ENCODE measurements around the gene OTOR.

DNA sequence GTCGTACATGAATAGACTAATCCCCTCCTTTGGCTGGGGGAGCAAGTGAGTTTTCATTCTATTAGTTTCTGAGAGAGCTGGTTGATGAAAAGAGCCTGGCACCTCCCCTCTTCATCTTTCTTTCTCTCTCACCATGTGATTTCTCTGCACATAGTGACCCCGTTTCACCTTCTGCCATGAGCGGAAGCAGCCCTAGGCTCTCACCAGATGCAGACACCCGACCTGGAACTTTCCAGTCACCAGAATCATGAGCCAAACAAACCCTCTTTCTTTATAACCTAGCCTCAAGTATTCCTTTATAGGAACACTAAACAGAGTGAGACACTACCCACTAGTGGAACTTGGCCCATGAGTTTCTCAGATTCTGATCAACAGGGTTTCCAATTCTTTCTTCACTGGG, 16.4 kb downstream of the OTOR start:
- no peak for TF ChIP-seq EZH2 (IDR thresholded peaks at IDR 0.05; ENCODE audit: insufficient read depth, poor library complexity, severe bottlenecking)
- no peak for TF ChIP-seq EZH2phosphoT487 (IDR thresholded peaks at IDR 0.05; ENCODE audit: insufficient read depth, low read depth)

Data from GM23248 (cell line).